Eye (tissue), 1 donor: ENCODE results near the gene YIPF1.
A peak's percentile ranks its signal among the peaks of the same experiment; 100 is the strongest.
"Not testable (repeated sequence)": the region's sequence is repeated elsewhere in the genome, so short reads cannot be mapped to it uniquely, and the experiment has no call there.

Source experiments
- DNase-seq: peaks from one replicate; pipeline ENCODE4 v3.0.0-alpha.2; 2015

The YIPF1 gene

DNA sequence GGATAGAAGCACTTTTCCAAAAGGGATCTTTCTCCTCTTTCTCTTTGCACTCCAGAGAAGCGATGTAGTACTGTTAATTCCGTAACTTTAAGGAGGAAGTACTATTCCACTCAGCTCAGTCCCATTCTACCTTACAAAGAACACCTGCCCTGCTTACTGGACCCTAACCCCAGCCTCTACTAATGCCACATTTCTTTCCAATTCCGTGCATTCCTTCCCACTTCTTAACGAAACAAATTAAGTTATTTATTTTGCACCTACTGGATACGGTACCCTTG, 52.0 kb downstream of the YIPF1 start:
- no peak for DNase-seq

DNA sequence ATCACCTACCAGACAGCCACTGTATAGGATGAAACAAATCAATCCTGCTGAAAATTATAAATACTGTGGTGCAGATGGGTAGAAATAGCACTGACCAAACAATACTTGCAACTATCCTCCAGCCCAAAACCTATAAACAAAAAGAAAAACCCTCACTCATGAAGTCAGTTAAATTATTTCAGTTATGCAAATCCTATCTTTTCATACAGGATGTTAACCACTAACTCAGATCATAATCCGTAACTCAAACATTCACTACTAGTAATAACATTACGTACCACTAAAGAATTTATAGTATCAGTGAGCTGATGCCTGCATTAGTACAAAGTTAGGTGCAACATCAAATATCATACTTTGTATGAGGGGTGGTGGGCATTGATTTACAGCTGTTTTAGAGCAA, 54.1 kb downstream of the YIPF1 start:
- DNase-seq = no peak

DNA sequence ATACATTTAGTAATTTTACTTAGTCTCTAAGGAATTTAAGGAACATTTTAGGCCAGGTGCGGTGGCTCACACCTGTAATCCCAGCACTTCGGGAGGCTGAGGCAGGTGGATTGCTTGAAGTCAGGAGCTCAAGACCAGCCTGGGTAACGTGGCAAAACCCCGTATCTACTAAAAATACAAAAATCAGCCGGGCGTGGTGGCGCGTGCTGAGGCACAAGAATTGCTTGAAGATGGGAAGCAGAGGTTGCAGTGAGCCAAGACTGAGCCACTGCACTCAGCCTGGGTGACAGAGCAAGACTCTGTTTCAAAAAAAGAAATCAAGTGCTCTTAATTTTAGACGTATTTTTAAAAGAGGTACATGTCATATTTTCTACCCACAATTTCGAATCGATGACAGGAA, 54.8 kb downstream of the YIPF1 start:
- no peak for DNase-seq

DNA sequence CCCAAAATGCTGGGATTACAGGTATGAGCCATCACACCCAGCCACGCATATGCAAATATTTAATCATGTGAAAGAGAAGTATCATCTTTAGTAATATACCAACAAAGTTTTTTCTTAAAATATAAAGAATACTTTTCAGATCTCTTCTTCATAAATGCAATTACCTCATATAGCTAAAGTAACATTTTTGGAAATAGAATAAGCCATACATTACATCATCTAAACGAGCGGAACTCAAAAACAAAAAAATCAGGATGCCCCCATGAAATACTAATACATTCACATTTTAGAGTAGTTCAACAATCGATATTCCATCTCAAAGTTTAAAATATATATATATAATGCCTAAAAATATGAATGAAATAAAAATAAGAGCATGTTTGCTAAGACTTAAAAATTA, 56.2 kb downstream of the YIPF1 start:
- no peak for DNase-seq

DNA sequence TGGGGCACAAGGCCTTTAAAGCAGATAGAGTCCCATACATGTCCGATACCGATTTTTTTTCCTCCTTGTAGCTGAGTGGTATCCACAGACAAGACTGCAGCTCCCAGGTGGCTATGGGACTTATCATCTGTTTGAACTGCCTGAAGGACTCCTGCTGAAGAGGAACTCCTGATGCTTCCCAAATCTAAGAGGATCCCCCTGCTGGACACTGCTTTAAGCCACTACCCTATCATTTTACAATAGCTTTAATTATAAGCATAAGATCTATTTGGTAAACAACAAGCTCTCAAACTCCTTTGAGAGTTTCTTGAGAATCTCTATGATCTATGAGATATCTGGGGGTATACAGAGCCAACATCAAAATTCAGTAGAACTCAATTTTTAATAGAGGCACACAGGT, 63.2 kb downstream of the YIPF1 start:
- DNase-seq = no peak

DNA sequence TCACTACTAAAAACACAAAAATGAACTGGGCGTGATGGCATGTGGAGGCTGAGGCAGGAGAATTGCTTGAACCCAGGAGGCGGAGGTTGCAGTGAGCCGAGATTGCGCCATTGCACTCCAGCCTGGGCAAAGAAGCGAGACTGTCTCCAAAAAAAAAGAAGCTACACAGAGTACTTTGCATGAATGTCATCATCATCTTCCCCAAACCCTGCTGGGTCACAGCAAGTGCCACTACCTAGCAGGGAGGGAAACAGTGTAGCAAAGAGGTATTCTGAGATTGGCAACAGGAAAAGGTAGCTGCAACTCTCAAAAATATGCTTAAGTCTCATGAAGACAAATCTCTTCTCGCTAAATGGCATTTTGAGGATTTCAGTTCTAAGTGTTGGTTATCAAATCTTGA, 64.3 kb downstream of the YIPF1 start:
- DNase-seq = no peak

DNA sequence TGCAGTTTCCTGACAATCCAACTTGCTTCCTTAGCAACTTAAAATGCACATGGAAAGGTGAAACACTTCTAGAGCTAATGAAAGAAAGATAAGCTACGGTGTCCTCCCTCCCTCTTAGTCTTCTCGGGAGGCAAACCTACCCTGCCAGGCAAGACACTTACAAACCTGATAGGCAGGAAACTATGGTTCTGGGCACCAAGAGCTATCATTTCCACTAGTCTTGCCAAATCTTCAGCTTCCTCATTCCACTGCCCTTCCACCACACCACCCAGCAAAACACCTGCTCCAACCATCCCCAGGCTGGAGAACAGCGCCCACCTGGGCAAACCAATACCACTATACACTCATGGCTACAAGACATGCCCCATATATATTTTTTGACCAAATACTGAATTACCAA, 66.7 kb downstream of the YIPF1 start:
- no peak for DNase-seq

DNA sequence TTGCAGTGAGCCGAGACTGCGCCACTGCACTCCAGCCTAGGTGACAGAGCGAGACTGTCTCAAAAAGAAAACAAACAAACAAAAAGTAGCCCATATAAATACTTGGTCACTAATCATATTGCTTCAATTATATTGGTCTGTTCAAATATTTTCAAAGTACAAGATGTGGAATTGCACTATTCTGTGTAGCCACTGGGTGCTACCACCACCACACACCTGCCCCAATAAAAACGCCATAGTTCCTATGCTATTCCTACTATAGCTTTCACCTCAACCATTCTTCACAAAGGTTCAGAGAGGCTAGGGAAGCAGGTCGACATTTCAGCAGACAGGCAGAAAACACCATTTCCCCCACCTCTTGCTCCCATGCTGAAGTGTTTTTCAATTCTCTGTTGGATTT, 68.2 kb downstream of the YIPF1 start:
- DNase-seq = no peak

DNA sequence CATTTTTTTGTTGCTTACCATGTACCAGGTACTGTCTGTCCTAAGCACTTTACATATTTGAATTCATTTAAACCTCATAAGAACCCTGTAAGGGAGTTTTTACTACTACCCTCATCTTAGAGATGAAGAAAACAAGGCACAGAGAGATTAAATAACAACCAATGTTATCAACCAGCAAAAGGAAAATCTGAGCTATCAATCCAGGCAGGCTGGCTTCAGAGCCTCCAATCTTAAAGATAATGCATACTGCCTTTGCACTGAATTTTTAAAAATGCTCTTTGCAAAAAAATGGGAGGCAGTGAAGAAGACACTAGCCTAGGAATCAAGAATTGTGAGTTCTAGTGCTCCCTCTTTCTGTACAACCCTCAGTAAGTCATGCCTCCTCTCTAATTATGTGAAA, 70.2 kb downstream of the YIPF1 start:
- no peak for DNase-seq

DNA sequence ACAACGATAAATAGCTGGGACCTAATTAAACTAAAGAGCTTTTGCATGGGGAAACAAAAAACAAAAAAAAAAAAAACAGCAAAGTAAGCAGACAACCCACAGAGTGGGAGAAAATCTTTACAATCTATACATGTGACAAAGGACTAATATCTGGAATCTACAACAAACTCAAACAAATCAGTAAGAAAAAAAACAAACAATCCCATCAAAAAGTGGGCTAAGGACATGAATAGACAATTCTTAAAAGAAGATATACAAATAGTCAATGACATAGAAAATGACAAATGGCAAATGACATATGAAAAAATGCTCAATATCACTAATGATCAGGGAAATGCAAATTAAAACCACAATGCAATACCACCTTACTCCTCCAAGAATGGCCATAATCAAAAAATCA, 73.0 kb downstream of the YIPF1 start:
- not testable (repeated sequence) for DNase-seq

DNA sequence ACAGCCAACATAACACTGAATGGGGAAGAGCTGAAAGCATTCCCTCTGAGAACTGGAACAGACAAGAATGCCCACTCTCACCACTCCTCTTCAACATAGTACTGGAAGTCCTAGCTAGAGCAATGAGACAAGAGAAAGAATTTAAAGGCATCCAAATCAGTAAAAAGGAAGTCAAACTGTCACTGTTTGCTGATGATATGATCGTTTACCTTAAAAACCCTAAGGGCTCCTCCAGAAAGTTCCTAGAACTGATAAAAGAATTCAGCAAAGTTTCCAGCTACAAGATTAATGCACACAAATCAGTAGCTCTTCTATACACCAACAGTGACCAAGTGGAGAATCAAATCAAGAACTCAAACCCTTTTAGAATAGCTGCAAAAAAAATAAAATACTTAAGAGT, 74.1 kb downstream of the YIPF1 start:
- DNase-seq = not testable (repeated sequence)

DNA sequence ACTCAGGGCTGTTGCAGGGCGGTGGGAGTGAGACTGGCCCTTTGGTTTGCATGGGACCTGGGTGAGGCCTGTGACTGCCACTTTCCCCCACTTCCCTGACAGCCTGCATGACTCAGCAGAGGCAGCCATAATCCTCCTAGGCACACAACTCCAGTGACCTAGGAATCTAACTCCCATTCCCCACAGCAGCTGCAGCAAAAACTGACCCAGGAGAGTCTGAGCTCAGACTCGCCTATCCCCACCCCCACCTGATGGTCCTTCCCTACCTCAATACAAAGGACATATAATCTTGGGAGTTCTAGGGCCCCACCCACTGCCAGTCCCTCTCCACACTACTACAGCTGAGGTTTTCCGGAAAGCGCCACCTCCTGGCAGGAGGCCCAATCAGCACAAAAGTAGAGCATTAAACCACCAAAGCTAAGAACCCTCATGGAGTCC, 78.2 kb downstream of the YIPF1 start:
- no peak for DNase-seq

DNA sequence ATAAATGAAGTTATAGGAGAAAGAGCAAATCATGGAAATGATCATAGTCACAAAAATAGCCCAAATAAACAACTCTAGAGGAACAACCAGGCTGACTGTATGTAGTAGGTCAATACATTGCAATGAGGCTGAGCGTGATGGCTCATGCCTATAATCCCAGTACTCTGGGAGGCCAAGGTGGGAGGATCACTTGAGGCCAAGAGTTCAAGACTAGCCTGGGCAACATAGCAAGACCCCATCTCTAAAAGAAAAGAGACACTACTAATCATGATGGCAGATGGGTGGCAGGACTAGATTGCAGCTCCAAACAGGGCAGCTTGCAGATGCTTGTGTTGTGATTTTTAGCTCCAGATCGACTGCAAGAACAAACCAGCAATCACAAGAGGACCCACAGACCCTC, 79.1 kb downstream of the YIPF1 start:
- no peak for DNase-seq

DNA sequence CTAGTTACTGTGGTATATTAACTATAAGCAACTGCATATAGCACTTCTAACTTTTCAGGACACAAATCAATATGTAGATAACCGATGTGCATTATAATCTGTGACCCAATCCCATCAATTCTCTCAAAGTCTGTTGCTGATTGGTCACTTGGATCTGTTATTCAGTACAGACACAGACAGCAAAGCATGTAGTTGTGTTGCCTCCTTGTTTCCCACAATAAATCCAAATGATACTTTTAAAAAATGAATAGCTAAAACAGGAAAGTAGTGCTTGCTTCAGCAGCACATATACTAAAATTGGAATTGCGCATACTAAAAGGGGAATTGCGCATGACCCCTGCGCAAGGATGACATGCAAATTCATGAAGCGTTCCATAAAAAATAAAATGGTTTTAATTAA, 79.6 kb downstream of the YIPF1 start:
- no peak for DNase-seq

DNA sequence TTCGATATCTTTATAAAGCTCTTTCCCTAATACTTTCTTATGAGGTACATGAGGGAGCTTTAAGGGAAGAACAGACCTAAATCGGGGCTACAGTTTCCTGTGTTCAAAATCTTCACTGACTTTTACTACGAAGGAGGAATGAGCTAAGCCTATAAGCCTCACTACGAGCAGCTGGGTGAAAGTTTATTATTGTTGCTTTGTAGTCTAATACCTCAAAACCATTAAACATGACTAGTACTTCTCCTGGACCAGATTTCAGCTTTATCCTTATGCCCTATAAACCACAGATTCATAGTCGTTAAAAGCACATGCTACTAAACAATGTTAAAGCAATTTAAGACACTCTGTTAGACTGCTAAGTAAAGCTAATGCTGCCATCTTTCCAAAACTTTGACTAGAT, 81.7 kb downstream of the YIPF1 start:
- peak; percentile 22 for DNase-seq

DNA sequence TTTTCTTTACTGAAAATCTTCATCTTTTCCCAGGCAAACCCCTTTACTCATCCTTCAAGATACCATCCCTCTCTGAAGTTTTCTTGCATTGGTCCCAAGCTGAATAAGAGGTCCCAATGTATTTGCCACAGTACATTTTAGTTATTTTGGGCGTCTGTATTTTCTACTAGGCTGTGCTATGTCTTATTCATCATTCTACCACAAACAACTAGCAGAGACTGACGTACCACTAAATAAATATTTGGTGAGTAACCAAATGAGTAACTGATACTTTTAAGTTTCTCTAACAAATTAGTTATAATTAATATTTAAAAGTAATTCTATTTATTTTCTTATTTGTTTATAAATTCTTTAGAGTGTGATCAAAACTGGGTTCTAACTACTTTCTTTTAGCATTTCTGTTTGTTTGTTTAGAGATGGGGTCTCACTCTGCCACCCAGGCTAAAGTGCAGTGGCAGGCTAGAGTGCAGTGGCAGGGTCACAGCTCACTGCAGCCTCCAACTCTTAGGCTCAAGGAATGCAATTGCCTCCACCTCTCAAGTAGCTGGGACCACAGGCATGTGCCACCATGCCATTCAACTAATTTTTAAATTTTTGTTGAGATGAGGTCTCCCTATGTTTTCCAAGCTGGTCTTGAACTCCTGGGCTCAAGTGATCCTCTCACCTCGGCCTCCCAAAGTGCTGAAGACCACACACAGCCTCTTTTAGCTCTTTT, 84.6 kb downstream of the YIPF1 start:
- DNase-seq = no peak

DNA sequence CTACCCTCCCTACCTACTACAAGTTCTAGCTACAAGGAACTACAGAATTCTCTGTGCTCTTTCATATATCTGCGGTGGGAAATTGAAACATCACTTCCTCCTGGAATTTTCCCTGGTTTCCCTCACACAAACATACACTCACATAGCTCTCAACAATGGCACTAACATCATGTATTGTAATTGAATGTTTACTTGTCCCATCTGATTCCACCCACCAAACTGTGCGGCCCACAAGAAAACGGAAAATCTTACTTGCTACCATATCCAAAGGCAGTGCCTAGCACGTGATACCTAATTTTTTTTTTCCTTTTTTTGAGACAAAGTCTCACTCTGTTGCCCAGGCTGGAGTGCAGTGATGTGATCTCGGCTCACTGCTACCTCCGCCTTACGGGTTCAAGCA, 85.4 kb downstream of the YIPF1 start:
- DNase-seq = no peak
